Astrocyte (in vitro differentiated cells and primary cell): ENCODE measurements around the gene TOR1B. TPM values are rescaled to one million over a fixed set of nuclear protein-coding genes. Genes with fewer than 3 reads are reported as not detected.
"Not testable (repeated sequence)": the region's sequence is repeated elsewhere in the genome, so short reads cannot be mapped to it uniquely, and the experiment has no call there.

Source experiments
- DNase-seq: peaks from one replicate; pipeline ENCODE4 v3.0.0-alpha.2; 2010; ENCODE audit warnings: low read depth
- FAIRE-seq: peaks from 2 replicates; lab custom pipeline; 2011; peaks lifted over from hg19 to GRCh38; lab: Jason Lieb, UNC
- H2AFZ ChIP-seq: 2 replicates; pipeline ENCODE4 v1.6.0; 2012; ENCODE audit warnings: low read depth, low read length, inconsistent platforms
- H3K27ac ChIP-seq: 2 replicates; pipeline ENCODE4 v1.5.1; 2011; ENCODE audit warnings: low read depth, low read length, inconsistent platforms
- H3K27me3 ChIP-seq: 2 replicates; pipeline ENCODE4 v1.6.0; 2011; ENCODE audit warnings: low read length, inconsistent platforms; ENCODE audit not compliant: insufficient read depth
- H3K36me3 ChIP-seq: 2 replicates; pipeline ENCODE4 v1.5.1; 2011; ENCODE audit warnings: low read length, inconsistent platforms; ENCODE audit not compliant: insufficient read depth
- H3K4me1 ChIP-seq: 2 replicates; pipeline ENCODE4 v1.5.1; 2011; ENCODE audit warnings: low read length, inconsistent platforms; ENCODE audit not compliant: insufficient read depth
- H3K4me2 ChIP-seq: 2 replicates; pipeline ENCODE4 v1.6.0; 2012; ENCODE audit warnings: low read length, inconsistent platforms
- H3K4me3 ChIP-seq: 2 replicates; pipeline ENCODE4 v1.5.1; 2011; ENCODE audit warnings: low read depth, mild to moderate bottlenecking, low read length, inconsistent platforms; ENCODE audit not compliant: insufficient read depth
- H3K79me2 ChIP-seq: 2 replicates; pipeline ENCODE4 v1.6.0; 2012; ENCODE audit warnings: mild to moderate bottlenecking, low read length, inconsistent platforms; ENCODE audit not compliant: insufficient read depth
- H3K9ac ChIP-seq: 2 replicates; pipeline ENCODE4 v1.6.0; 2012; ENCODE audit warnings: mild to moderate bottlenecking, low read length, inconsistent platforms
- H3K9me3 ChIP-seq: 2 replicates; pipeline ENCODE4 v1.5.1; 2012; ENCODE audit warnings: low read depth, mild to moderate bottlenecking, low read length, inconsistent platforms; ENCODE audit not compliant: insufficient read depth
- H4K20me1 ChIP-seq: 2 replicates; pipeline ENCODE4 v1.6.0; 2012; ENCODE audit warnings: low read length, inconsistent platforms; ENCODE audit not compliant: insufficient read depth
- H3K27ac Mint-ChIP-seq: one replicate; pipeline ENCODE4 v1.8.0; 2021; ENCODE audit warnings: mild to moderate bottlenecking, mixed read lengths; ENCODE audit not compliant: unreplicated experiment
- H3K27me3 Mint-ChIP-seq: one replicate; pipeline ENCODE4 v1.8.0; 2021; ENCODE audit warnings: low read depth, mixed read lengths; ENCODE audit not compliant: unreplicated experiment
- H3K36me3 Mint-ChIP-seq: one replicate; pipeline ENCODE4 v1.8.0; 2021; ENCODE audit warnings: low read depth, mixed read lengths; ENCODE audit not compliant: unreplicated experiment
- H3K4me1 Mint-ChIP-seq: one replicate; pipeline ENCODE4 v1.8.0; 2021; ENCODE audit warnings: low read depth, mixed read lengths; ENCODE audit not compliant: unreplicated experiment
- H3K4me3 Mint-ChIP-seq: one replicate; pipeline ENCODE4 v1.8.0; 2021; ENCODE audit warnings: mild to moderate bottlenecking, moderate library complexity, mixed read lengths; ENCODE audit not compliant: unreplicated experiment
- H3K9me3 Mint-ChIP-seq: one replicate; pipeline ENCODE4 v1.8.0; 2021; ENCODE audit warnings: mild to moderate bottlenecking, mixed read lengths; ENCODE audit not compliant: unreplicated experiment
- EZH2 ChIP-seq: IDR thresholded peaks from 2 replicates; pipeline ENCODE4 v1.6.1; 2012; ENCODE audit warnings: mild to moderate bottlenecking, low read length, inconsistent platforms; ENCODE audit not compliant: insufficient read depth
- total RNA-seq: library from RNA; stranded (reverse); gene quantifications from 2 replicates; pipeline ENCODE4 v1.2.1, GENCODE V29; 2021
- TF ChIP-seq, protein P1 (sequence below): IDR thresholded peaks from 2 replicates; pipeline ENCODE4 v1.5.1; 2011; ENCODE audit warnings: low read depth, mild to moderate bottlenecking, inconsistent platforms, low read length, moderate library complexity; ENCODE audit not compliant: insufficient read depth

The TOR1B gene
- total RNA-seq, 1 donor from 2014 or later = 31.6 TPM

DNA sequence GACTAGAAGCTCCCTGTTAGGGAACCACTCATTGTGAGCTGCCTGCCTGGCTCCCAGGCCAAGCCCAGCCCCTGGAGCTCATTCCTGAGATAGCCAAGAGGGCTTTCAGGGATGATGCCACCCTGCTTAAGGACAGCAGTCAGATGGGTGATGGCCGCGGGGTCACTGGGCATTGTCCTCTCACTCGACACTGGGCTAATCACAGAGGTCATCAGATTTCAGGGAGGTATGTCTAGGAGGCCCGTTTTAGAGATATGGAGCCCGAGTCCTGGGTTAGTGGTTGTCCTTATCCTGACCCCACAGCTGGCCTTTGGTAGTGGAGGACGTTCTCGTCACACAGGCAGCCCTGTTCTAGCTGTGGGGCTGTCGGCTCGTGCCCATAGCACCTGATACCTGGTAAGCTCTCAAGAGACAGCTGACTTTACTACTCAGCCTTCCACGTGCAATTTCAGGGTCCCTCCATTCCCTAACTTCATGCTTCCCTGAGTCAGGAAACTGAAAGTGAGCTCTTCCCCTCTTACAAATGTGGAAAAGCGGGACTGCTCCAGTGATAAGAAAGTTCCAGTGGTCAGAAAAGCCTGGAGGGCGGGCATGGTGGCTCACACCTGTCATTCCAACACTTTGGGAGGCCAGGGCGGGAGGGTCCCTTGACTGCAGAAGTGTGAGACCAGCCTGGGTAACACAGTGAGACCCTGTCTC lies 43.0 kb upstream of the TOR1B start:
- Histone ChIP-seq H4K20me1 (no peaks in the 10 kb centered on the region), H3K4me2 (no peak overlapping the region), H3K79me2 (no peaks in the 10 kb centered on the region), H3K36me3 (no peaks in the 10 kb centered on the region), H3K27me3 (no peaks in the 10 kb centered on the region), H3K27ac (no peak overlapping the region), H3K9me3 (no peaks in the 10 kb centered on the region), H2AFZ (no peak overlapping the region), H3K4me1 (peaks cover 14% of the 10 kb centered on the region), H3K9ac (no peak overlapping the region), H3K4me3 (no peak overlapping the region)
- peaks cover 8% of the 10 kb centered on the region for H3K4me1 Mint-ChIP-seq
- no peak for FAIRE-seq
- peaks cover 21% of the 10 kb centered on the region for H3K27me3 Mint-ChIP-seq
- H3K36me3 Mint-ChIP-seq = no peaks in the 10 kb centered on the region
- no peak overlapping the region for H3K27ac Mint-ChIP-seq
- no peak for DNase-seq
- no peak overlapping the region for H3K4me3 Mint-ChIP-seq
- TF ChIP-seq EZH2 = no peak
- TF ChIP-seq, protein P1, sequence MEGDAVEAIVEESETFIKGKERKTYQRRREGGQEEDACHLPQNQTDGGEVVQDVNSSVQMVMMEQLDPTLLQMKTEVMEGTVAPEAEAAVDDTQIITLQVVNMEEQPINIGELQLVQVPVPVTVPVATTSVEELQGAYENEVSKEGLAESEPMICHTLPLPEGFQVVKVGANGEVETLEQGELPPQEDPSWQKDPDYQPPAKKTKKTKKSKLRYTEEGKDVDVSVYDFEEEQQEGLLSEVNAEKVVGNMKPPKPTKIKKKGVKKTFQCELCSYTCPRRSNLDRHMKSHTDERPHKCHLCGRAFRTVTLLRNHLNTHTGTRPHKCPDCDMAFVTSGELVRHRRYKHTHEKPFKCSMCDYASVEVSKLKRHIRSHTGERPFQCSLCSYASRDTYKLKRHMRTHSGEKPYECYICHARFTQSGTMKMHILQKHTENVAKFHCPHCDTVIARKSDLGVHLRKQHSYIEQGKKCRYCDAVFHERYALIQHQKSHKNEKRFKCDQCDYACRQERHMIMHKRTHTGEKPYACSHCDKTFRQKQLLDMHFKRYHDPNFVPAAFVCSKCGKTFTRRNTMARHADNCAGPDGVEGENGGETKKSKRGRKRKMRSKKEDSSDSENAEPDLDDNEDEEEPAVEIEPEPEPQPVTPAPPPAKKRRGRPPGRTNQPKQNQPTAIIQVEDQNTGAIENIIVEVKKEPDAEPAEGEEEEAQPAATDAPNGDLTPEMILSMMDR = no peak
- no peaks in the 10 kb centered on the region for H3K9me3 Mint-ChIP-seq

DNA sequence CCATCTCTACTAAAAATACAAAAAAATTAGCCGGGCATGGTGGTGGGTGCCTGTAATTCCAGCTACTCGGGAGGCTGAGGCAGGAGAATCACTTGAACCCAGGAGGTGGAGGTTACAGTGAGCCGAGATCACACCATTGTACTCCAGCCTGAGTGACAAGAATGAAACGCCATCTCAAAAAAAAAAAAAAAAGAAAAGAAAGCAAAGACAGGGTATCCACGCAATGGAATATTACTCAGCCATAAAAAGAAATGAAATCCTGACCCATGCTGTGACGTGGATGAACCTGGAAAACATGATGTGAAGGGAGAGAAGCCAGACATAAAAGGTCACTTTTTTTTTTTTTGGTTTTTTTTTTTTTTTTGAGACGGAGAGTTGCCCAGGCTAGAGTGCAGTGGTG lies 42.2 kb upstream of the TOR1B start:
- H3K36me3 Mint-ChIP-seq, H3K9me3 ChIP-seq, FAIRE-seq, H3K4me2 ChIP-seq, H3K9me3 Mint-ChIP-seq, H4K20me1 ChIP-seq, H3K4me3 ChIP-seq, H3K4me3 Mint-ChIP-seq, H3K27me3 ChIP-seq, H2AFZ ChIP-seq, H3K36me3 ChIP-seq, H3K9ac ChIP-seq, H3K4me1 Mint-ChIP-seq, H3K79me2 ChIP-seq, H3K27ac Mint-ChIP-seq, DNase-seq, H3K27ac ChIP-seq: not testable (repeated sequence)
- H3K27me3 Mint-ChIP-seq = peaks cover 17% of the 10 kb centered on the region
- H3K4me1 ChIP-seq = peaks cover 14% of the 10 kb centered on the region

DNA sequence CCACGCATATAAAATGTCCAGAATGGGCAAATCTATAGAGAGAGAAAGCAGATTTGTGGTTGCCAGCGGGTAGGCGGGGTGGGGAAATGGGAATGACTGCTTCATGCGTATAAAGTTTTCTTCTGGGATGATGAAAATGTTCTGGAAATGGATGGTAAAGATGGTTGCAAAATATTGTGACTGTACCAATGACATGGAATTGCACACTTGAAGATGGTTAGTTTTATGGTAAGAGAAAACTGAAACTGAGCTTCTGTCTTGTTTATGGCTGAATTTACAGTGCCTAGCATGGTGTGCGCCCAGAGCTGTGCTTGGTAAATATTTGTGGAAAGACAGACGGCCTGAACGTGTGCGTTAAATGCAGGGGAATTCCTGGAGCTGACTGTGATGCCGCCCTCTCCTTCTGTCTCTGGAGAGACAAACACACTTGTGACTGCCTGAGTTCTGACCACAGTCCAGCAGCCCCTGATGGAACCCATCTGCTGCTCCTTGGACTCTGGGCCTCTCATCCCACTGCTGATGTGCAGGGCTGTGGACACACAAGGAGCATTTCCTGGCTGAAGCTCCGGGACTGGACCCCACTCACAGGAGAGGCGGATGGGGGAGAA lies 41.6 kb upstream of the TOR1B start:
- no peak overlapping the region for H3K4me3 ChIP-seq
- peaks cover 14% of the 10 kb centered on the region for H3K4me1 ChIP-seq
- H4K20me1 ChIP-seq = no peaks in the 10 kb centered on the region
- no peak overlapping the region for H3K9ac ChIP-seq
- no peaks in the 10 kb centered on the region for H3K36me3 Mint-ChIP-seq
- no peak for FAIRE-seq
- H3K4me1 Mint-ChIP-seq = peaks cover 8% of the 10 kb centered on the region
- no peak overlapping the region for H3K4me3 Mint-ChIP-seq
- peak overlapping the region; percentile 40 for H3K4me2 ChIP-seq
- no peaks in the 10 kb centered on the region for H3K9me3 ChIP-seq
- H3K27me3 Mint-ChIP-seq = peaks cover 16% of the 10 kb centered on the region
- no peaks in the 10 kb centered on the region for H3K79me2 ChIP-seq
- no peaks in the 10 kb centered on the region for H3K36me3 ChIP-seq
- H3K9me3 Mint-ChIP-seq = no peaks in the 10 kb centered on the region
- peak; percentile 50 for DNase-seq
- H2AFZ ChIP-seq = no peak overlapping the region
- TF ChIP-seq, protein P1 = no peak
- TF ChIP-seq EZH2 = no peak
- H3K27ac Mint-ChIP-seq = no peak overlapping the region
- H3K27me3 ChIP-seq = no peaks in the 10 kb centered on the region
- H3K27ac ChIP-seq = no peak overlapping the region
